Neural cell (in vitro differentiated cells): ENCODE data around the gene PALD1. TPM values are rescaled to one million over a fixed set of nuclear protein-coding genes. Genes with fewer than 3 reads are reported as not detected.

ENCODE experiments used
- H2AFZ ChIP-seq: fragments of 200-600, 300-800 bp; sonication (generic), shearing (Covaris generic); 2 replicates; pipeline ENCODE4 v1.6.0; 2014; ENCODE audit warnings: low read depth, mild to moderate bottlenecking, antibody characterized with exemption, low read length, moderate library complexity
- H3F3A ChIP-seq: fragments of 200-600 bp; shearing (Covaris generic); 2 replicates; pipeline ENCODE4 v1.6.1; 2016; ENCODE audit warnings: mild to moderate bottlenecking, moderate library complexity, mixed read lengths, antibody characterized with exemption, low read length; ENCODE audit not compliant: insufficient read depth, poor library complexity, severe bottlenecking
- H3K27ac ChIP-seq: fragments of 200-600, 300-800 bp; sonication (generic), shearing (Covaris generic); 2 replicates; pipeline ENCODE4 v1.5.1; 2014; ENCODE audit warnings: mild to moderate bottlenecking, low read length, moderate library complexity
- H3K27me3 ChIP-seq: fragments of 300-800, 200-600 bp; sonication (generic), shearing (Covaris generic); 2 replicates; pipeline ENCODE4 v1.6.0; 2014; ENCODE audit warnings: mild to moderate bottlenecking, low read depth, low read length, moderate library complexity; ENCODE audit not compliant: insufficient read depth
- H3K36me3 ChIP-seq: fragments of 300-800, 200-600 bp; sonication (generic), shearing (Covaris generic); 2 replicates; pipeline ENCODE4 v1.5.1; 2014; ENCODE audit warnings: mild to moderate bottlenecking, antibody characterized with exemption, low read length, moderate library complexity; ENCODE audit not compliant: insufficient read depth
- H3K4me2 ChIP-seq: fragments of 300-800, 200-600 bp; sonication (generic), shearing (Covaris generic); 2 replicates; pipeline ENCODE4 v1.6.0; 2014; ENCODE audit warnings: mild to moderate bottlenecking, low read length
- H3K4me3 ChIP-seq: fragments of 300-800, 200-600 bp; sonication (generic), shearing (Covaris generic); 2 replicates; pipeline ENCODE4 v1.5.1; 2014; ENCODE audit warnings: mild to moderate bottlenecking, low read length, moderate library complexity
- H3K79me2 ChIP-seq: fragments of 200-600 bp; shearing (Covaris generic); replicated peaks from 2 replicates; pipeline ENCODE4 v1.6.0; 2014; ENCODE audit warnings: mild to moderate bottlenecking, low read length, moderate library complexity; ENCODE audit not compliant: insufficient read depth
- H3K9ac ChIP-seq: fragments of 300-800, 200-600 bp; sonication (generic), shearing (Covaris generic); 2 replicates; pipeline ENCODE4 v1.6.1; 2016; ENCODE audit warnings: mild to moderate bottlenecking, low read length, mixed read lengths
- H3K9me2 ChIP-seq: fragments of 200-600 bp; shearing (Covaris generic); 2 replicates; pipeline ENCODE4 v1.6.1; 2016; ENCODE audit warnings: mild to moderate bottlenecking, low read length, mixed read lengths; ENCODE audit not compliant: insufficient read depth
- H3K9me3 ChIP-seq: fragments of 200-600, 300-800 bp; sonication (generic), shearing (Covaris generic); 2 replicates; pipeline ENCODE4 v1.6.1; 2016; ENCODE audit warnings: mild to moderate bottlenecking, mixed run types, low read length, moderate library complexity, mixed read lengths
- H4K20me1 ChIP-seq: fragments of 200-600 bp; shearing (Covaris generic); 2 replicates; pipeline ENCODE4 v1.6.1; 2016; ENCODE audit warnings: mild to moderate bottlenecking, mixed run types; ENCODE audit not compliant: insufficient read depth
- CTCF ChIP-seq: fragments of 450-650 bp; IDR thresholded peaks from 2 replicates; pipeline ENCODE4 v1.5.1; 2014; ENCODE audit warnings: antibody characterized with exemption, mild to moderate bottlenecking, moderate library complexity; ENCODE audit not compliant: poor library complexity, severe bottlenecking
- EP300 ChIP-seq: fragments of 450-650 bp; conservative IDR thresholded peaks from 2 replicates; pipeline ENCODE4 v1.6.1; 2014; ENCODE audit warnings: antibody characterized with exemption, mild to moderate bottlenecking, moderate library complexity; ENCODE audit not compliant: poor library complexity, severe bottlenecking
- EZH2 ChIP-seq: fragments of 200-600, 300-800 bp; shearing (Covaris generic), sonication (generic); IDR thresholded peaks from 2 replicates; pipeline ENCODE4 v1.6.1; 2014; ENCODE audit warnings: antibody characterized with exemption, low read length, borderline replicate concordance, mild to moderate bottlenecking; ENCODE audit not compliant: insufficient read depth, poor library complexity, severe bottlenecking
- MXI1 ChIP-seq: fragments of 450-650 bp; conservative IDR thresholded peaks from 2 replicates; pipeline ENCODE4 v1.6.1; 2014; ENCODE audit warnings: antibody characterized with exemption, mild to moderate bottlenecking; ENCODE audit not compliant: poor library complexity, severe bottlenecking
- POLR2AphosphoS5 ChIP-seq: IDR thresholded peaks from 2 replicates; pipeline ENCODE4 v1.6.1; 2012
- RAD21 ChIP-seq: fragments of 450-650 bp; conservative IDR thresholded peaks from 2 replicates; pipeline ENCODE4 v1.6.1; 2014; ENCODE audit warnings: antibody characterized with exemption, mild to moderate bottlenecking, moderate library complexity
- SMC3 ChIP-seq: fragments of 450-650 bp; conservative IDR thresholded peaks from 2 replicates; pipeline ENCODE4 v1.6.1; 2014; ENCODE audit warnings: antibody characterized with exemption, mild to moderate bottlenecking, moderate library complexity; ENCODE audit not compliant: poor library complexity
- TAF1 ChIP-seq: IDR thresholded peaks from 2 replicates; pipeline ENCODE4 v1.6.1; 2012; ENCODE audit warnings: low read depth
- polyA plus RNA-seq: library from polyadenylated mRNA; depleted of rRNA; stranded (reverse); fragments of >200 nt; gene quantifications from 2 replicates; pipeline ENCODE4 v1.2.3, GENCODE V29; 2014
- TF ChIP-seq, protein P1 (sequence below): IDR thresholded peaks from 2 replicates; pipeline ENCODE4 v1.6.1; 2012; ENCODE audit warnings: borderline replicate concordance

Gene PALD1
- polyA plus RNA-seq, 1 donor from 2014 or later = 1.1 TPM

GRCh38 chr10:70494536-70494935 lies 16.0 kb downstream of the PALD1 start:
- Histone ChIP-seq H4K20me1 (no peaks in the 10 kb centered on the region), H3K9ac (no peak overlapping the region), H3K36me3 (no peaks in the 10 kb centered on the region), H2AFZ (no peak overlapping the region), H3K4me3 (no peak overlapping the region), H3F3A (no peaks in the 10 kb centered on the region), H3K79me2 (no peaks in the 10 kb centered on the region), H3K27ac (no peak overlapping the region), H3K4me2 (no peak overlapping the region), H3K27me3 (no peaks in the 10 kb centered on the region), H3K9me2 (no peaks in the 10 kb centered on the region), H3K9me3 (no peaks in the 10 kb centered on the region)
- no peak for TF ChIP-seq RAD21
- TF ChIP-seq, protein P1, sequence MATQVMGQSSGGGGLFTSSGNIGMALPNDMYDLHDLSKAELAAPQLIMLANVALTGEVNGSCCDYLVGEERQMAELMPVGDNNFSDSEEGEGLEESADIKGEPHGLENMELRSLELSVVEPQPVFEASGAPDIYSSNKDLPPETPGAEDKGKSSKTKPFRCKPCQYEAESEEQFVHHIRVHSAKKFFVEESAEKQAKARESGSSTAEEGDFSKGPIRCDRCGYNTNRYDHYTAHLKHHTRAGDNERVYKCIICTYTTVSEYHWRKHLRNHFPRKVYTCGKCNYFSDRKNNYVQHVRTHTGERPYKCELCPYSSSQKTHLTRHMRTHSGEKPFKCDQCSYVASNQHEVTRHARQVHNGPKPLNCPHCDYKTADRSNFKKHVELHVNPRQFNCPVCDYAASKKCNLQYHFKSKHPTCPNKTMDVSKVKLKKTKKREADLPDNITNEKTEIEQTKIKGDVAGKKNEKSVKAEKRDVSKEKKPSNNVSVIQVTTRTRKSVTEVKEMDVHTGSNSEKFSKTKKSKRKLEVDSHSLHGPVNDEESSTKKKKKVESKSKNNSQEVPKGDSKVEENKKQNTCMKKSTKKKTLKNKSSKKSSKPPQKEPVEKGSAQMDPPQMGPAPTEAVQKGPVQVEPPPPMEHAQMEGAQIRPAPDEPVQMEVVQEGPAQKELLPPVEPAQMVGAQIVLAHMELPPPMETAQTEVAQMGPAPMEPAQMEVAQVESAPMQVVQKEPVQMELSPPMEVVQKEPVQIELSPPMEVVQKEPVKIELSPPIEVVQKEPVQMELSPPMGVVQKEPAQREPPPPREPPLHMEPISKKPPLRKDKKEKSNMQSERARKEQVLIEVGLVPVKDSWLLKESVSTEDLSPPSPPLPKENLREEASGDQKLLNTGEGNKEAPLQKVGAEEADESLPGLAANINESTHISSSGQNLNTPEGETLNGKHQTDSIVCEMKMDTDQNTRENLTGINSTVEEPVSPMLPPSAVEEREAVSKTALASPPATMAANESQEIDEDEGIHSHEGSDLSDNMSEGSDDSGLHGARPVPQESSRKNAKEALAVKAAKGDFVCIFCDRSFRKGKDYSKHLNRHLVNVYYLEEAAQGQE = no peak
- no peak for TF ChIP-seq EZH2
- no peak for TF ChIP-seq MXI1
- no peak for TF ChIP-seq EP300
- no peak for TF ChIP-seq POLR2AphosphoS5
- TF ChIP-seq CTCF = no peak

DNA sequence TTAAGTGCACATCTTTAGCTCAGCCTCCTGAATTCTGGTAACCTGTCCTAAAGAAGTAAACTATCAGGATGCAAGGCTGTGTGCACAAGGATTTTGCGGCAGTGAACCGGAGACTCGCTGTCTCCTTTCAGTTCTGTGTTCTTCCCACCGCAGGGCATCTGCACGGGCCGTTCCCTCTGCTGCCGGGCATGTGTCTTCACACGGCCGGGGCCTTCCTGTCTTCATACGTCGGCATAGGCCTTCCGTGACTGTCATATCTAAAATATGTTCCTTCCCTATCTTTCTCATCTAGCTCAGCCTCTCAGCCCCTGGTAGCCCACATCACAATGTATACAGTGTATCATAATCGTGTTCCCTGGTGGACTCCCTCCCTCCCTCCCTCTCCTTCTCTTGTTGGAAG lies 16.4 kb downstream of the PALD1 start:
- H3K9ac ChIP-seq = no peak overlapping the region
- no peak overlapping the region for H3K4me3 ChIP-seq
- no peaks in the 10 kb centered on the region for H3K9me2 ChIP-seq
- H3K79me2 ChIP-seq = no peaks in the 10 kb centered on the region
- H3K36me3 ChIP-seq = no peaks in the 10 kb centered on the region
- H3K9me3 ChIP-seq = no peaks in the 10 kb centered on the region
- H3K27ac ChIP-seq = no peak overlapping the region
- H2AFZ ChIP-seq = no peak overlapping the region
- H3F3A ChIP-seq = no peaks in the 10 kb centered on the region
- no peak for TF ChIP-seq CTCF
- no peak for TF ChIP-seq EP300
- TF ChIP-seq SMC3 = no peak
- TF ChIP-seq RAD21 = no peak
- no peak for TF ChIP-seq MXI1
- no peak for TF ChIP-seq TAF1
- TF ChIP-seq EZH2 = no peak
- TF ChIP-seq, protein P1 = no peak
- no peak for TF ChIP-seq POLR2AphosphoS5
- H4K20me1 ChIP-seq = no peaks in the 10 kb centered on the region
- no peaks in the 10 kb centered on the region for H3K27me3 ChIP-seq
- no peak overlapping the region for H3K4me2 ChIP-seq
